HG03354 (cell line): ENCODE results near the gene WDR45B.

Experiments
- ATAC-seq: cut with Tn5 transposase; IDR thresholded peaks from one replicate; pipeline ENCODE4 v1.9.1; 2021; ENCODE audit warnings: mild to moderate bottlenecking; ENCODE audit not compliant: unreplicated experiment, poor library complexity, severe bottlenecking

WDR45B gene

GRCh38 chr17:82566129-82566960 lies 81.9 kb downstream of the WDR45B start:
- no peak for ATAC-seq

DNA sequence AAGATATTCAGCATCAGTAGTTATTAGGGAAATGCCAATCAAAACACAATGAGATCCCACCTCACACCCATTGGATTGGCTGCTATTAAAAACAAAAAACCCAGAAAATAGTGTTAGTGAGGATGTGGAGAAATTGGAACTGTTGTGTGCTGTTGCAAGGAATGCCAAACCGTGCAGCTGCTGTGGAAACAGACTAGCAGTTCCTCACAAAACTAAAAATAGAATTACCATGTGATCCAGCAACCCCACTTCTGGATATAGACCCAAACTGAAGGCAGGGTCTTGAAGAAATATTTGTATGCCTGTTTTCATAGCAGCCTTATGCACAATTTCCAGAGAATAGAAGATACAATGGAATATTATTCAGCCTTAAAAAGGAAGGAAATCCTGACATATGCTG lies 82.7 kb downstream of the WDR45B start:
- ATAC-seq, result no peak
